Activated T-helper 1 cell treated with anti-CD3 and anti-CD28 coated beads, Interleukin-2, amount 50 U/mL, for 16 hours (primary cell): ENCODE measurements around the gene NSMF.
A peak's percentile ranks its signal among the peaks of the same experiment; 100 is the strongest.
"Not testable (repeated sequence)": the region's sequence is repeated elsewhere in the genome, so short reads cannot be mapped to it uniquely, and the experiment has no call there.

Experiments used
- DNase-seq, 2 donors: peaks; one replicate each; pipeline ENCODE4 v3.0.0-alpha.2; 2020; ENCODE audit warnings: low read depth in 1 of 2, low spot score in 1 of 2

The NSMF gene

DNA sequence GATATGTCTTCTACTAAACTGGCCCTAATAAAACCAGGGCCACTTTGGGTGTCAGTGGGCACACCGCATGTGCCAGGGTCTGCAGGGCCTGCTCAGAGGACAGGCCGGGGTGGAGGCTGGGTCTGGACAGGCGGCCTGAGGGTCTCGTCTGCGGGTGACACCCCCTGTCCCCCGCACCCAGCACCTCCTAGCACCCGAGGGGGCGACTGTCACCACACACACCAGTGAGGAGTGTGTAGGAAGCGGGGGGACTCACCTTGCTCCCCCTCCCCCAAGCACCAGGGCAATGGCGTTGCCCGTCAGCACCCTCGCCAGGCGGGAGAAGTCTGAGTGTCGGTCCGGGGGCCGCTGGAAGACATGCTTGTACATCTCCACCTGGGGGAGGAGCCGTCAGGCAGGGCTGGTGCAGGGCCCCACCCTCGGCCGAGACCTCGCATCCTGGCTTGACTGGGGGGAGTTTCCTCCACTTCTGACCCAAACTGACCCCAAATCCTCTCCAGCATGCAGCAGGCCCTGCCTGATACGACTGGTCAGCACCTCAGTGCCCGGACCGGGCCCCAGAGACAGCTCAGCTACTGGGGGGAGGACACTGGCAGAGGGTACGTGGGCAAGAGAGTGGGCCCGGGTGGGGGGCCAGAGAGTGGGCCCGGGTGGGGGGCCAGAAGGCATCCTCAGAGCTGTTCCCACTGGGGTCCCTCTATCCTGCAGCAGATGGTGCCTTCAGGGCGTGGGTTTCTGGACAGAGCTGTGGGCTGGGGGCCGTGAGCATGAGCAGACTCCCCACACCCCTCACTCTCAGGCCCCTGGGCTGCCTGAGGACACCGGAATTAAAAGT, 18.9 kb upstream of the NSMF start:
- no peak for DNase-seq

GRCh38 chr9:137476856-137477255, 17.7 kb upstream of the NSMF start:
- no peak for DNase-seq

- no peak for DNase-seq
Observed at GRCh38 chr9:137475666-137476065, 16.5 kb upstream of the NSMF start.

GRCh38 chr9:137474271-137474670, 15.1 kb upstream of the NSMF start:
- no peak for DNase-seq

GRCh38 chr9:137470785-137471184, 11.7 kb upstream of the NSMF start:
- no peak for DNase-seq

- no peak for DNase-seq
Observed at GRCh38 chr9:137467896-137468295, 8.8 kb upstream of the NSMF start.

- DNase-seq = no peak
Observed at GRCh38 chr9:137467161-137467581, 8.0 kb upstream of the NSMF start.

DNA sequence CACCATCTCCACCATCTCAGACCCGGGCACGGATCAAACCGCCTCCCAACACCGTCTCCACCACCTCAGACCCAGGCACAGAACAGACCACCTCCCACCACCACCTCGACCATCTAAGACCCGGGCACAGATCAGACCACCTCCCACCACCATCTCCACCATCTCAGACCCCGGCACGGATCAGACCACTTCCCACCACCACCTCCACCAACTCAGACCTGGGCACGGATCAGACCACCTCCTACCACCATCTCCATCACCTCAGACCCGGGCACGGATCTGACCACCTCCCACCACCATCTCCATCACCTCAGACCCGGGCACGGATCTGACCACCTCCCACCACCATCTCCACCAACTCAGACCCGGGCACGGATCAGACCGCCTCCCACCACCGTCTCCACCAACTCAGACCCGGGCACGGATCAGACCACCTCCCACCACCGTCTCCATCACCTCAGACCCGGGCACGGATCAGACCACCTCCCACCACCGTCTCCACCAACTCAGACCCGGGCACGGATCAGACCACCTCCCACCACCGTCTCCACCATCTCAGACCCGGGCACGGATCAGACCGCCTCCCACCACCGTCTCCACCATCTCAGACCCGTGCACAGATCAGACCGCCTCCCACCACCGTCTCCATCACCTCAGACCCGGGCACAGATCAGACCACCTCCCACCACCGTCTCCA, 7.4 kb upstream of the NSMF start:
- not testable (repeated sequence) for DNase-seq

GRCh38 chr9:137465720-137466388, 6.7 kb upstream of the NSMF start:
- DNase-seq = no peak

GRCh38 chr9:137465000-137465719, 6.0 kb upstream of the NSMF start:
- no peak for DNase-seq

DNA sequence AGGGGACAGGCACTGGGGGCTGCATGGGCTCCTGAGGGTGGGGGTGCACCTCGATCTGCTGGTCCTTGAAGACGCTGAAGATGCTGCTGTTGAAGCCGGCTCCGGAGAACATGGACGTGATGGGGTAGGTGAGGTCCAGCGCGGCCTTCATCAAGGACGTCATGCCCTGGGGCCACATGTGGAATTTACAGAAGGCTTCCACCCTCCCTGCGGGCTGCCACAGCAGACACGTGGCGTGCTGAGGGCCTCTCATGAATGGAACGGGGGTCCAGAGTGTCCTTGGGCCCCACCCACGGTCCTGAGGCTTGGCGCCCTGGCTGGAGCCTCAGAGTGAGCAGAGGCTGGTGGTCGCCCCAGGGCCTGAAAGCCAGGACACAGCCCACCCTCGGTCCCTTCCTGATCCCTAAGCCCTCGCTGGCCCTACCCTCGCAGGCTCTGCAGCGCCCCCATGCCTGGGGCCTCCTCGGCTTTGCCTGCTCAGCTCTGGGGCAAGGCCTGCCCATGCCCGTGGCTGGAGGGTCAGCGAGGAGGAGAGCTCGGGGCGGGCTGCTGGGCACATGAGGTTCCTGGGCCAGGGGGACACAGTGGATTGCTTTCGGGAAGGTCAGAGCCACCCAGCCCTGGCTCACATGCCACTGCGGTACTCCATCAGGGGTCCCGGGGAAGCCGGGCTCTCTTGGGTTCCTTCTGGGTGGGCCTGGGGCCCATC, 5.3 kb upstream of the NSMF start:
- DNase-seq = no peak

DNA sequence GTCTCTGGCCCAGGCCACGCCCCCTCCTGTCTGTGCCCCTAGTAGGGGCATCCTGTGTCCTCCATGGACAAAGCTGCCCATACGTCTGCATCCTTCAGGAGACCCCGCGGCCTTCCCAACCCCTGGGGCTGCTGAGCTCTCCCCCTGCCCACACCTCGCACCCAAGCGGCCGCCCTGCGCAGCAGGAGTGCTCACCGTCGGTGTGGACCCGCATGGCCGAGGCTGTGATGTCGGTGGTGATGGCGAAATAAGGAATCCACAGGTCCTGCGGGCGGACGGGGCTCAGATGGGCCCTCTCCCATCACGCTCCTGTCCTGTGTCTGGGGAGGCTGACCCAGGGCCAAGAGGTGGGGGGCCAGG, 4.8 kb upstream of the NSMF start:
- DNase-seq = no peak

DNA sequence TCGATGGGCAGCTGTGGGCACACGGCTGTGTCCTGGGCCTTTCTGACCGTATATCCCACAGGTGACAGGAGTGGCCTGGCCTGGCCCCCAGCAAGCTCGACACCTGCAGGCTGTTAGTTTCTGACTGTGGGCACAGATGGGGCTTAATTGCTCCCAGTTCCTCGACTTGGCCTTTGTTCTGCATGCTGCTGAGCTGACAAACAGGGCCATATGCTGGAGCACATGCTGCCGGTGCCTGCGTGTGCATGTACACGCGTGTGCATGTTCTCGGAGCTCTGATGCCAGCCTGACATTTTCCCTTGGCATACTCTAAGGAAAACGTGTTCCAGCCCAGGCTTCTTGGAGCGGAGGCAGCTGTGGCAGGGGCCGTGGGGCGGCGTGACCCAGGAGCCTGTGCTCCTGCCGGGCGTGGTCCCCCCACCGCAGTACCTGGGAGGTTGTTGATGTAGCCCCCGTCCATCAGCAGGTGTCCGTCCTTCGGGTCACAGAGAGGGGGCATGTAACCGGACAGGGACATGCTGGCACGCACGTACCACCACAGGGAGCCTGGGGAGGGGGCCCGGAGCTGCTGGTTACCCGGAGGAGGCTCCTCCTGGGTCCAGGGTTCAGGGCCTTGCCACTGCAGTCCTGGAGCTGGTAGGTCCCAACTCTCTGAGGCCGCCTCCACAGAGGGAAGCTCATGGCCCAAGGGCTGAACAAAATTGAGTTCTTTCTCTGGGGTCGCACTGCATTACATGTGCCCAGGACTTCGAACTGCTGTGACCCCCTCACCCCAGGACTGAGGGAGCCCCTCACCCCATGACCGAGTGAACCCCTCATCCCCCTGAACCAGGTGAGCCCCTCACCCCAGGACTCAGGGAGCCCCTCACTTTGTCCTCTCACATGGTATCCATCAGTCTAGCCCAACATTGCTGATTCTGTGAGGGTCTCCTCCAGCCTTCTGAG, 4.1 kb upstream of the NSMF start:
- no peak for DNase-seq

DNA sequence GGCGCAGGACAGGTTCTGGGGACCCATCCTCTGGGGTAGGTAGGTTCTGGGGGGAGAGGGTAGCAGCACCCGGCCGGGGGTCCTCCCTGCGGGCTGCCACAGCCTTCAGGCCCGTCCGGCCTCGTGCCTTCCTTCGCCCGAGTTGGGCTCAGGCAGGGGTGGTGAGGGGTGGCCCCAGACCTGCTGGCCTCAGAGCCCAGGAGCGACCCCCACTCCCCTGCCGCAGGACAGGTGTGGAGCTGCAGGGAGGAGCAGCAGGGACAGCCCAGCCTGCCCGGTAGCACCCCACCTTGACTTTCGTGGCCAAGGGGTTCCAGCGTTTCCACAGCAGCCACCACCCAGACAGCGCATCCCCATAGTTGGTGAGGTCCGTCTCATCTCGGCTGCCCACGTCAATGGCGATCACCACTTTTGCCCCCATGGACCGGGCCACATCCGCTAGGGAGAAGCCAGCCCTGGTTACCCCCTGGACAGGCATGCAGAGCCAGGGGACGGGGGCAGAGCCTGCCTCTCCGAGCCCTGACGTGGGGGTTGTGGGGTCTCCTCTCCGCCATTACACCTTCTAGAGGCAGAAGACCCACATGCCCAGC, 3.4 kb upstream of the NSMF start:
- DNase-seq = no peak

GRCh38 chr9:137461663-137462395, 2.7 kb upstream of the NSMF start:
- peak; percentile 46 to 53 for DNase-seq

GRCh38 chr9:137461316-137461662, 2.2 kb upstream of the NSMF start:
- DNase-seq = no peak

DNA sequence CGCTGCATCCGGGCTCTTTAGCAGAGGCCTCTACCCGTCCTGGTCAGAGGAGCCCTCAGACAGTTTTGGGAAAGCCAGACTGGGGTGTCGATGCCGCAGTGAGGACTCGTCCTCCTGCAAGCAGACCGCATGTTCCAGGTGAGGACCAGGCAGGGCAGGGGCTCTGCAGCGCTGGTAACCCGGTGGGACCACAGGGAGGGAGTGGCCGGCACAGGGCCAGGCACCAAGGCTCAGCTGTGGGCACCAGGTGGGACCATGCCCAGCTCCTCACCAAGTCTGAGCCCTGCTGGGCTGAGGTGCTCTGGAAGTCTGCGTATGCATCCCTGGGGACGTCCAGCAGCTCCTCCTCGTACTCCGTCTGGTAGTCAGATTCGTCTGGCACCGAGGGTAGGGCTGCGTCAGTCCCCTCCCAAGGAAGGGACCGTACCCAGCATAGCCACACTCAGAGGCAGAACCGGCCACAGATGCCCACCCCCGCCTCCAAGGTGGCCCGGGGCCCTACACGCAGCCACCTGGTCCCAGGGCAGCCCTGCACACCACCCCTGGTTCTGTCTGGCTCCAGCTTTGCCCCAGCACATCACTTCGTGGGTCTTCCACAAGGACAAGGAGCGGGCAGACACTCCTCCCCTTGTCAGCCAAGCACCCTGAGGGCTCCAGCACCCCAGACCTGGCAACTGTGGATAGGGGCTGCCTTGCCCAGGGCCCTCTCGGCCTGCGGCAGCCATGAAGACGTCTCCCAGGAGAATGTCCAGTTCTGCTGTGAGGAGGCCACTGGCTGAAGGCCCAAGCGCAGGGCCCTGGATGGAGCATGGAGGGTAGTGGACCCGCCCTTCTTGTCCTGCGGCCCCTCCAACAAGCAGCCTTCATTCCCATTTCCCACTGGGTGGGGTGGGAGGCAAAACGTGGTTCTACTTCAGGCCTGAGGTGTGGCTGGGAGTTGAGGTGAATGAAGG, 1.5 kb upstream of the NSMF start:
- DNase-seq = no peak
